ENCODE results near the gene SLC40A1. TPM values are rescaled to one million over a fixed set of nuclear protein-coding genes. Genes with fewer than 3 reads are reported as not detected.

SLC40A1 gene
- total RNA-seq, 6 experiments from 2014 or later, result 101 to 289 (median 134) TPM

GRCh38 chr2:189548666-189549448 is 31.7 kb downstream of the SLC40A1 start:
- intact Hi-C loops (cut with DNase I), result no loop called here
- ATAC-seq, result peak; percentile 68 to 73 (median 72)
- no peak overlapping the region for H3K4me3 ChIP-seq
- 31% methylated on average over 2 of the region's 2 CpGs for WGBS (ENCODE audit: insufficient coverage, low coverage, low lambda C conversion rate, missing lambda C conversion rate)
- no peaks in the 10 kb centered on the region for H3K9me3 ChIP-seq
- no peaks in the 10 kb centered on the region for H3K27me3 ChIP-seq
- no peaks in the 10 kb centered on the region for H3K36me3 ChIP-seq
- peak overlapping the region; percentile 13 to 84 (median 61) for H3K27ac ChIP-seq
- H3K4me1 ChIP-seq, result peaks cover 0 to 50% (median 20%) of the 10 kb centered on the region in 4 donors
- TF ChIP-seq POLR2A (IDR thresholded peaks at IDR 0.05), result no peak
- TF ChIP-seq CTCF (IDR thresholded peaks at IDR 0.05), result no peak
- DNase-seq, result no peak

GRCh38 chr2:189545418-189545817 is 35.2 kb downstream of the SLC40A1 start:
- WGBS (ENCODE audit: insufficient coverage, low coverage, low lambda C conversion rate, missing lambda C conversion rate), result 83% methylated on average over 1 of the region's 1 CpG
- no peaks in the 10 kb centered on the region for H3K9me3 ChIP-seq
- no peaks in the 10 kb centered on the region for H3K36me3 ChIP-seq
- intact Hi-C loops (cut with DNase I), result no loop called here
- H3K27me3 ChIP-seq, result no peaks in the 10 kb centered on the region
- H3K27ac ChIP-seq, result no peak overlapping the region
- TF ChIP-seq CTCF (IDR thresholded peaks at IDR 0.05), result no peak
- TF ChIP-seq POLR2A (IDR thresholded peaks at IDR 0.05), result no peak
- ATAC-seq (no peak), DNase-seq (no peak)
- no peak overlapping the region for H3K4me3 ChIP-seq
- peaks cover 0 to 35% (median 10%) of the 10 kb centered on the region in 4 donors for H3K4me1 ChIP-seq

GRCh38 chr2:189544318-189545042 is 36.1 kb downstream of the SLC40A1 start:
- ATAC-seq (no peak), DNase-seq (no peak)
- Histone ChIP-seq H3K4me3 (no peak overlapping the region), H3K27me3 (no peaks in the 10 kb centered on the region), H3K27ac (no peak overlapping the region), H3K4me1 (peaks cover 0 to 26% (median 10%) of the 10 kb centered on the region in 4 donors), H3K36me3 (no peaks in the 10 kb centered on the region), H3K9me3 (no peaks in the 10 kb centered on the region)
- intact Hi-C loops (cut with DNase I), result no loop called here
- WGBS (ENCODE audit: insufficient coverage, low coverage, low lambda C conversion rate, missing lambda C conversion rate), result 92% methylated on average over 5 of the region's 5 CpGs
- TF ChIP-seq CTCF (IDR thresholded peaks at IDR 0.05) (no peak), POLR2A (IDR thresholded peaks at IDR 0.05) (no peak)

- intact Hi-C loops (cut with DNase I), result no loop called here
- WGBS (ENCODE audit: insufficient coverage, low coverage, low lambda C conversion rate, missing lambda C conversion rate), result 83% methylated on average over 1 of the region's 1 CpG
- Histone ChIP-seq H3K9me3 (no peaks in the 10 kb centered on the region), H3K4me1 (peaks cover 0 to 17% (median 5%) of the 10 kb centered on the region in 4 donors), H3K27me3 (no peaks in the 10 kb centered on the region), H3K27ac (no peak overlapping the region), H3K4me3 (no peak overlapping the region), H3K36me3 (no peaks in the 10 kb centered on the region)
- ATAC-seq (no peak), DNase-seq (no peak)
- TF ChIP-seq CTCF (IDR thresholded peaks at IDR 0.05), result no peak
- TF ChIP-seq POLR2A (IDR thresholded peaks at IDR 0.05), result no peak
These were observed 37.2 kb downstream of the SLC40A1 start for GRCh38 chr2:189543367-189543766.
